Smooth muscle cell (in vitro differentiated cells): ENCODE measurements around the gene ZNF273. TPM values are rescaled to one million over a fixed set of nuclear protein-coding genes. Genes with fewer than 3 reads are reported as not detected.

Source experiments
- DNase-seq: peaks from one replicate; lab custom pipeline; 2025; ENCODE audit not compliant: unreplicated experiment; lab: John Stamatoyannopoulos, UW
- H2AFZ ChIP-seq: fragments of 200-600 bp; sonication (generic); 2 replicates; pipeline ENCODE4 v1.6.0; 2016; ENCODE audit warnings: antibody characterized with exemption, low read depth, mild to moderate bottlenecking
- H3F3A ChIP-seq: fragments of 200-600 bp; sonication (generic); 2 replicates; pipeline ENCODE4 v1.6.0; 2017; ENCODE audit warnings: antibody characterized with exemption, low read depth
- H3K27ac ChIP-seq: fragments of 200-600 bp; sonication (generic); 2 replicates; pipeline ENCODE4 v1.5.1; 2016; ENCODE audit warnings: low read depth, mild to moderate bottlenecking
- H3K27me3 ChIP-seq: fragments of 200-600 bp; sonication (generic); 2 replicates; pipeline ENCODE4 v1.6.1; 2016; ENCODE audit warnings: low read depth, mild to moderate bottlenecking
- H3K36me3 ChIP-seq: fragments of 200-600 bp; sonication (generic); 2 replicates; pipeline ENCODE4 v1.5.1; 2016; ENCODE audit warnings: low read depth
- H3K4me1 ChIP-seq: fragments of 200-600 bp; sonication (generic); 2 replicates; pipeline ENCODE4 v1.5.1; 2016; ENCODE audit warnings: low read depth
- H3K4me2 ChIP-seq: fragments of 200-600 bp; sonication (generic); 2 replicates; pipeline ENCODE4 v1.6.0; 2016; ENCODE audit warnings: mild to moderate bottlenecking
- H3K4me3 ChIP-seq: fragments of 200-600 bp; sonication (generic); 2 replicates; pipeline ENCODE4 v1.5.1; 2016; ENCODE audit warnings: mild to moderate bottlenecking
- H3K79me2 ChIP-seq: fragments of 200-600 bp; sonication (generic); 2 replicates; pipeline ENCODE4 v1.6.0; 2016; ENCODE audit warnings: low read depth, mild to moderate bottlenecking
- H3K9ac ChIP-seq: fragments of 200-600 bp; sonication (generic); 2 replicates; pipeline ENCODE4 v1.6.0; 2016; ENCODE audit warnings: low read depth
- H3K9me3 ChIP-seq: fragments of 200-600 bp; sonication (generic); replicated peaks from 2 replicates; pipeline ENCODE4 v1.5.1; 2016; ENCODE audit warnings: low read depth
- H4K20me1 ChIP-seq: fragments of 200-600 bp; sonication (generic); 2 replicates; pipeline ENCODE4 v1.6.0; 2016; ENCODE audit warnings: low read depth
- CTCF ChIP-seq: fragments of 200-600 bp; sonication (generic); IDR thresholded peaks from 2 replicates; pipeline ENCODE4 v1.5.1; 2017; ENCODE audit warnings: borderline replicate concordance, mild to moderate bottlenecking, antibody characterized with exemption; ENCODE audit not compliant: insufficient read depth, poor library complexity, severe bottlenecking
- WGBS: methylation state at CpG from one replicate; pipeline ENCODE4 v1.1.7; 2016; ENCODE audit warnings: low lambda C conversion rate; 5-methylcytosine and 5-hydroxymethylcytosine counted together
- polyA plus RNA-seq: library from polyadenylated mRNA; unstranded; fragments of >200 nt; fragmentation: Nextera tagmentation; extraction: Ambion mirVana; gene quantifications from 2 replicates; pipeline ENCODE4 v1.2.1, GENCODE V29; 2016
- total RNA-seq: library from RNA; depleted of rRNA; stranded (reverse); fragments of >200 nt; gene quantifications from 2 replicates; pipeline ENCODE4 v1.2.3, GENCODE V29; 2014

The ZNF273 gene
- total and polyA plus RNA-seq, 2 experiments from 2014 or later, result 2.0 to 4.4 TPM

- WGBS, result 90% methylated on average over 30 of the region's 38 CpGs
- H4K20me1 ChIP-seq, result no peaks in the 10 kb centered on the region
- no peak overlapping the region for H3K9ac ChIP-seq
- H3F3A ChIP-seq, result no peaks in the 10 kb centered on the region
- H3K4me1 ChIP-seq, result no peaks in the 10 kb centered on the region
- no peaks in the 10 kb centered on the region for H3K79me2 ChIP-seq
- H2AFZ ChIP-seq, result no peak overlapping the region
- H3K36me3 ChIP-seq, result no peaks in the 10 kb centered on the region
- no peaks in the 10 kb centered on the region for H3K9me3 ChIP-seq
- H3K27ac ChIP-seq, result no peak overlapping the region
- peaks cover 5% of the 10 kb centered on the region for H3K27me3 ChIP-seq
- no peak for TF ChIP-seq CTCF
- H3K4me2 ChIP-seq, result no peak overlapping the region
- DNase-seq, result no peak
- no peak overlapping the region for H3K4me3 ChIP-seq
Observed at GRCh38 chr7:64883113-64883905, 19.8 kb upstream of the ZNF273 start.

- H3K36me3 ChIP-seq, result no peaks in the 10 kb centered on the region
- no peak overlapping the region for H3K4me2 ChIP-seq
- H3K27ac ChIP-seq, result no peak overlapping the region
- H3K4me1 ChIP-seq, result no peaks in the 10 kb centered on the region
- H3K27me3 ChIP-seq, result peaks cover 15% of the 10 kb centered on the region
- no peak overlapping the region for H3K4me3 ChIP-seq
- H3K9me3 ChIP-seq, result no peaks in the 10 kb centered on the region
- H3F3A ChIP-seq, result no peaks in the 10 kb centered on the region
- DNase-seq, result no peak
- H3K79me2 ChIP-seq, result no peaks in the 10 kb centered on the region
- H3K9ac ChIP-seq, result no peak overlapping the region
- 84% methylated on average over 22 of the region's 22 CpGs for WGBS
- H2AFZ ChIP-seq, result no peak overlapping the region
- H4K20me1 ChIP-seq, result no peaks in the 10 kb centered on the region
- TF ChIP-seq CTCF, result no peak
Observed at GRCh38 chr7:64884085-64884912, 18.8 kb upstream of the ZNF273 start.

- Histone ChIP-seq H3K27me3 (peaks cover 21% of the 10 kb centered on the region), H3K4me2 (no peak overlapping the region), H2AFZ (no peak overlapping the region), H4K20me1 (no peaks in the 10 kb centered on the region), H3K27ac (no peak overlapping the region), H3K36me3 (no peaks in the 10 kb centered on the region), H3K9me3 (no peaks in the 10 kb centered on the region), H3K9ac (no peak overlapping the region), H3K4me3 (no peak overlapping the region), H3F3A (no peaks in the 10 kb centered on the region), H3K79me2 (no peaks in the 10 kb centered on the region), H3K4me1 (no peaks in the 10 kb centered on the region)
- 81% methylated on average over 19 of the region's 19 CpGs for WGBS
- DNase-seq, result no peak
- TF ChIP-seq CTCF, result no peak
Observed at GRCh38 chr7:64884913-64885370, 18.1 kb upstream of the ZNF273 start.
